Esophagus squamous epithelium (tissue), 5 donors: ENCODE data around the gene FGFR3. TPM values are rescaled to one million over a fixed set of nuclear protein-coding genes. Genes with fewer than 3 reads are reported as not detected.

ENCODE experiments used
- DNase-seq: peaks from one replicate; lab custom pipeline; 2025; lab: John Stamatoyannopoulos, UW
- H3K27ac ChIP-seq, 4 donors: fragments of 200-600 bp; sonication (generic); one replicate each; pipeline ENCODE4 v1.5.1; 2016 to 2019; ENCODE audit warnings: mild to moderate bottlenecking in 1 of 4
- H3K27me3 ChIP-seq, 4 donors: fragments of 200-600 bp; sonication (generic); 1 replicate in 3 of 4; 2 replicates in 1 of 4; pipeline versions ENCODE4 v1.5.1 to v1.6.0; 2017 to 2021; ENCODE audit warnings: antibody characterized with exemption in 1 of 4
- H3K36me3 ChIP-seq, 3 donors: fragments of 200-600 bp; sonication (generic); one replicate each; pipeline ENCODE4 v1.5.1; 2016 to 2019
- H3K4me1 ChIP-seq, 3 donors: fragments of 200-600 bp; sonication (generic); one replicate each; pipeline ENCODE4 v1.5.1; 2017 to 2019
- H3K4me3 ChIP-seq, 4 donors: fragments of 200-600 bp; sonication (generic); 1 replicate in 3 of 4; 2 replicates in 1 of 4; pipeline ENCODE4 v1.5.1; 2016 to 2019; ENCODE audit warnings: mild to moderate bottlenecking in 2 of 4, moderate library complexity in 1 of 4
- H3K9me3 ChIP-seq, 3 donors: fragments of 200-600 bp; sonication (generic); one replicate each; pipeline ENCODE4 v1.5.1; 2016 to 2019
- CTCF ChIP-seq, 6 experiments: fragments of 450-650 bp in 4 of 6; fragments of 200-600 bp in 2 of 6; sonication (generic) in 2 of 6; IDR thresholded peaks; one replicate each; pipeline ENCODE4 v1.5.1; 2016 to 2019; ENCODE audit warnings: antibody characterized with exemption in 6 of 6, mild to moderate bottlenecking in 4 of 6, moderate library complexity in 4 of 6
- POLR2A ChIP-seq, 4 donors: fragments of 450-650 bp; IDR thresholded peaks; one replicate each; pipeline ENCODE4 v1.6.1; 2017; ENCODE audit warnings: antibody characterized with exemption in 4 of 4, mild to moderate bottlenecking in 4 of 4, moderate library complexity in 3 of 4
- WGBS, 2 donors: methylation state at CpG; one replicate each; pipeline ENCODE4 v1.1.5; 2018; 5-methylcytosine and 5-hydroxymethylcytosine counted together
- intact Hi-C: fragments of 100-400 bp; cut with DNase I; formaldehyde crosslinking; loops from one replicate; pipeline ENCODE4 v1.15.0; 2022
- total RNA-seq, 4 donors: library from RNA; depleted of rRNA; stranded (reverse); fragments of >200 nt; gene quantifications; one replicate each; pipeline ENCODE4 v1.1.0, GENCODE V29; 2016
- donor health status: DM: yes; HTN: yes; CAD: no.

FGFR3 gene
- total RNA-seq, 4 donors from 2014 or later, result 175 to 307 (median 223) TPM

DNA sequence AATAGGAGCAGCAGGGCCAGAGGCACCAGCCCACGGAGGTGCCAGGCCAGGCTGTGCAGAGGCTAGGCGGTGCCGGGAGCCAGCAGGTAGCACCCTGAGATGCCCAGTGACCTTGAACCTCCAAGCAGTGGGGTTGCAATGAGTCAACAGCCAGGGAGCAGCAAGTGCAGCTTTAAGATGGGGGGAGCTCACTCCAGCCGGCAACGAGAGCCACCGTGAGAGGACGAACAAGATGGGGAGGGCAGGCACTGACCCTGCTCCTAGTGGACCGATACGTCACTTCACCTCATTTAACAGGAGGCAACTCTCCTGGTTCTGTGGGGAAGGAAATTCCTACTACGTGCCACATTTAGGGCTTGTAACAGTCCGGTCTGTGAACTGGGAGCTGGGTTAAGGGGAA is 58.1 kb downstream of the FGFR3 start:
- no peak overlapping the region for H3K4me3 ChIP-seq
- H3K36me3 ChIP-seq, result peaks cover 0 to 30% (median 8%) of the 10 kb centered on the region in 3 donors
- 78 to 91% methylated on average over 10 to 11 of the region's 11 CpGs for WGBS, 2 donors
- no peaks in the 10 kb centered on the region for H3K9me3 ChIP-seq
- H3K27ac ChIP-seq, result peak overlapping the region in 1 of 4 donors; percentile 72
- peaks cover 15 to 60% (median 31%) of the 10 kb centered on the region in 3 donors for H3K4me1 ChIP-seq
- no peaks in the 10 kb centered on the region for H3K27me3 ChIP-seq
- intact Hi-C loops, result no loop called here
- no peak for DNase-seq
- TF ChIP-seq CTCF (IDR thresholded peaks at IDR 0.05) (no peak), POLR2A (IDR thresholded peaks at IDR 0.05) (no peak)

- Histone ChIP-seq H3K4me1 (peaks cover 15 to 63% (median 32%) of the 10 kb centered on the region in 3 donors), H3K4me3 (no peak overlapping the region), H3K36me3 (peaks cover 0 to 23% (median 8%) of the 10 kb centered on the region in 3 donors), H3K27ac (peak overlapping the region in 2 of 4 donors; percentile 49 to 72), H3K9me3 (no peaks in the 10 kb centered on the region), H3K27me3 (no peaks in the 10 kb centered on the region)
- TF ChIP-seq CTCF (IDR thresholded peaks at IDR 0.05), result no peak
- TF ChIP-seq POLR2A (IDR thresholded peaks at IDR 0.05), result no peak
- intact Hi-C loops, result no loop called here
- no peak for DNase-seq
- 66 to 79% methylated on average over 13 to 15 of the region's 16 CpGs for WGBS, 2 donors
Observed at GRCh38 chr4:1851575-1852410, 58.7 kb downstream of the FGFR3 start.

DNA sequence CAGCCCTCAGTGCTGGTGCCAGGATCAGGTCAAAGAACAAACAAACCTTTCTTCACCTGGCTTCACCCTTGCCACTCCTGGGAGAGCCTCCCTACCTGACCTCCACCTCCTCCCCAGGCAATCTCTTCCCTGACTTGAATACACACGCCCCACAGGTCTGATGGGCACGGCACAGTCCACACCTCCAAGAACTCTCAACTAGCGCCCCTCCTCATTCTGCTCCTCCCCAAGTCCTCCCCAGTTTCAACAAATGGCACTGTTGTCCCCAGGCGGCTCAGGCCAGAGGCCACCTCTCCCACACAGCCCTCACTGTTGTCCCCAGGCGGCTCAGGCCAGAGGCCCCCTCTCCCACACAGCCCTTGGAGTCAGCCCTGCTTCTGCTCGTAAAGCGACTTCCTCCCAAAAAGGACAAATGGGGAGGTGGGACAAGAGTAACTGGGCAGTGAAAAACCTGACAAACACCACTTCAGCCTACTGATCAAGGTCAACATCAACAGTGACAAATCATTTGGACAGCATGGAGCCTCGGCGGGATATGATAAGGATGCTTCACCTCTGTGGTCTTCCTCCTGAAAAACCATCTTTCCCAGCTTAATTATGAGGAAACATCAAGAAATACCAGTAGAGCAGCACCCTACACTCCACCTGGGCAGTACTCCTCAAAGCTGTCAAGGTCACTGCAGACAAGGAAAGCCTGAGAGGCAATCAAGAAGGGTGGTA is 60.0 kb downstream of the FGFR3 start:
- WGBS, 2 donors, result 60 to 63% methylated on average over 7 to 8 of the region's 9 CpGs
- peaks cover 24 to 75% (median 41%) of the 10 kb centered on the region in 3 donors for H3K4me1 ChIP-seq
- H3K9me3 ChIP-seq, result no peaks in the 10 kb centered on the region
- TF ChIP-seq POLR2A (IDR thresholded peaks at IDR 0.05), result no peak
- TF ChIP-seq CTCF (IDR thresholded peaks at IDR 0.05), result no peak
- peaks cover 0 to 10% (median 0%) of the 10 kb centered on the region in 3 donors for H3K36me3 ChIP-seq
- H3K4me3 ChIP-seq, result no peak overlapping the region
- DNase-seq, result no peak
- intact Hi-C loops, result no loop called here
- H3K27ac ChIP-seq, result peak overlapping the region in 3 of 4 donors; percentile 40 to 72 (median 49)
- H3K27me3 ChIP-seq, result no peaks in the 10 kb centered on the region

- DNase-seq, result no peak
- H3K4me3 ChIP-seq, result peak overlapping the region; percentile 74 to 100 (median 95)
- H3K36me3 ChIP-seq, result no peaks in the 10 kb centered on the region
- H3K27ac ChIP-seq, result peak overlapping the region; percentile 84 to 94 (median 93)
- intact Hi-C loops, result no loop called here
- TF ChIP-seq CTCF (IDR thresholded peaks at IDR 0.05), result no peak
- no peak for TF ChIP-seq POLR2A (IDR thresholded peaks at IDR 0.05)
- H3K4me1 ChIP-seq, result peaks cover 24 to 77% (median 41%) of the 10 kb centered on the region in 3 donors
- no peaks in the 10 kb centered on the region for H3K27me3 ChIP-seq
- 15 to 35% methylated on average over 1 of the region's 1 CpG for WGBS, 2 donors
- no peaks in the 10 kb centered on the region for H3K9me3 ChIP-seq
Observed at GRCh38 chr4:1854752-1855151, 61.7 kb downstream of the FGFR3 start.
